IMR-90 (cell line): ENCODE data around the gene SRP54.

ENCODE experiments used
- BHLHE40 ChIP-seq: fragments of 150-350 bp; IDR thresholded peaks from 2 replicates; pipeline ENCODE4 v1.6.1; 2016; ENCODE audit warnings: mild to moderate bottlenecking, low read depth, low read length
- CEBPB ChIP-seq: IDR thresholded peaks from 2 replicates; pipeline ENCODE4 v1.6.1; 2012; ENCODE audit warnings: low read depth, low read length, improper control_type of control experiment
- CHD1 ChIP-seq: IDR thresholded peaks from 2 replicates; pipeline ENCODE4 v1.6.1; 2012; ENCODE audit warnings: low read depth, low read length, improper control_type of control experiment
- FOS ChIP-seq: fragments of 150-350 bp; IDR thresholded peaks from 2 replicates; pipeline ENCODE4 v1.6.1; 2016; ENCODE audit warnings: low read depth, low read length
- MAFK ChIP-seq: IDR thresholded peaks from 2 replicates; pipeline ENCODE4 v1.6.1; 2012; ENCODE audit warnings: low read depth, low read length, improper control_type of control experiment
- MAZ ChIP-seq: IDR thresholded peaks from 2 replicates; pipeline ENCODE4 v1.6.1; 2012; ENCODE audit warnings: low read depth, mild to moderate bottlenecking, low read length, improper control_type of control experiment, moderate library complexity, borderline replicate concordance
- MXI1 ChIP-seq: IDR thresholded peaks from 2 replicates; pipeline ENCODE4 v1.6.1; 2012; ENCODE audit warnings: low read depth, mild to moderate bottlenecking, low read length, moderate library complexity, borderline replicate concordance
- POLR2A ChIP-seq: IDR thresholded peaks from 2 replicates; pipeline ENCODE4 v1.6.1; 2012; ENCODE audit warnings: mild to moderate bottlenecking, low read depth, low read length
- RAD21 ChIP-seq: IDR thresholded peaks from 2 replicates; pipeline ENCODE4 v1.6.1; 2012; ENCODE audit warnings: low read length, improper control_type of control experiment
- RCOR1 ChIP-seq: IDR thresholded peaks from 2 replicates; pipeline ENCODE4 v1.6.1; 2012; ENCODE audit warnings: mild to moderate bottlenecking, low read length, improper control_type of control experiment; ENCODE audit not compliant: insufficient replicate concordance
- SMC3 ChIP-seq: fragments of 150-350 bp; IDR thresholded peaks from 2 replicates; pipeline ENCODE4 v1.6.1; 2016; ENCODE audit warnings: low read depth, mild to moderate bottlenecking, antibody characterized with exemption, low read length, moderate library complexity
- USF2 ChIP-seq: fragments of 150-350 bp; IDR thresholded peaks from 2 replicates; pipeline ENCODE4 v1.6.1; 2017; ENCODE audit warnings: mild to moderate bottlenecking, antibody characterized with exemption, low read length, low read depth
- TF ChIP-seq, protein P1 (sequence below): conservative IDR thresholded peaks from 2 replicates; pipeline ENCODE4 v1.5.1; 2012; ENCODE audit warnings: mild to moderate bottlenecking, low read depth, low read length, improper control_type of control experiment

DNA sequence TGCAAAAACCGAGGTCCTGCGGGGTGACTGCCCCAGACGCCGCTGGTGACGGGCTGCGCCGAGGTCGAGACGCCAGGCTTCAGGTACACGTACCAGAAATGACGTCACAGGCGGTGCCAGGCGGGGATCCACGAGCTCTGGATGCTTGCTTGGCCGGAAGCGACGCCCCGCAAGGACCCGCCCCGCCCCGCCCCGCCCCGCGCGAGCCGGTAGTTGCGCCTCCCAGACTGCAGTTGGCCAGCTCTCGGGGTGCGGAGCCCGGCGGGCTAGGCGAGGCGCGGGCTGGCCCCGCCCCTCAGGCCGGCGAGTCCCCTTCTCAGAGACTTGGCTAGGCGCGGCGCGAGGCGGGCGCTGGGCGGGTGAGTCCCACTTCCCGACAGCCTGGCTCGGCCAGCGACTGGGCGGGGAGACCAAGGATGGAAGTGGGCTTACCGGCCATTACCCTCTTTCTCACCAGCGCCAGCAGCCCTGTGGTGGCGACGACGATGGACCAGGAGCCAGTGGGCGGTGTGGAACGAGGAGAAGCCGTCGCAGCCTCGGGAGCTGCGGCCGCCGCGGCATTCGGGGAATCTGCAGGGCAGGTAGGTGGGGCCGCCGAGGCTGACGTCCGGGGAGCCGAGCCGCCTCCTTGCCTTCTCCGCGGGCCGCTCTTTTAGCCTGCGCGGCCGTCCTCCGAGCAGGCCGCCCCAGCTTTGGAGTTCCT lies 63.4 kb downstream of the SRP54 start, which contains the start of gene FAM177A1:
- TF ChIP-seq, protein P1, sequence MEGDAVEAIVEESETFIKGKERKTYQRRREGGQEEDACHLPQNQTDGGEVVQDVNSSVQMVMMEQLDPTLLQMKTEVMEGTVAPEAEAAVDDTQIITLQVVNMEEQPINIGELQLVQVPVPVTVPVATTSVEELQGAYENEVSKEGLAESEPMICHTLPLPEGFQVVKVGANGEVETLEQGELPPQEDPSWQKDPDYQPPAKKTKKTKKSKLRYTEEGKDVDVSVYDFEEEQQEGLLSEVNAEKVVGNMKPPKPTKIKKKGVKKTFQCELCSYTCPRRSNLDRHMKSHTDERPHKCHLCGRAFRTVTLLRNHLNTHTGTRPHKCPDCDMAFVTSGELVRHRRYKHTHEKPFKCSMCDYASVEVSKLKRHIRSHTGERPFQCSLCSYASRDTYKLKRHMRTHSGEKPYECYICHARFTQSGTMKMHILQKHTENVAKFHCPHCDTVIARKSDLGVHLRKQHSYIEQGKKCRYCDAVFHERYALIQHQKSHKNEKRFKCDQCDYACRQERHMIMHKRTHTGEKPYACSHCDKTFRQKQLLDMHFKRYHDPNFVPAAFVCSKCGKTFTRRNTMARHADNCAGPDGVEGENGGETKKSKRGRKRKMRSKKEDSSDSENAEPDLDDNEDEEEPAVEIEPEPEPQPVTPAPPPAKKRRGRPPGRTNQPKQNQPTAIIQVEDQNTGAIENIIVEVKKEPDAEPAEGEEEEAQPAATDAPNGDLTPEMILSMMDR: no peak
- TF ChIP-seq MAZ (peak; percentile 68; the same call in 1 of the 2 replicates), CHD1 (no peak), RCOR1 (no peak), CEBPB (no peak), USF2 (no peak), POLR2A (peak; percentile 89), RAD21 (no peak), MXI1 (no peak; the same call in 1 of the 2 replicates), SMC3 (no peak), MAFK (no peak), FOS (0 out of 2 replicates have a peak, but pooled peaks have one; percentile 13), BHLHE40 (no peak)
